H1 (cell line): ENCODE data around the gene CHAC1. TPM values are rescaled to one million over a fixed set of nuclear protein-coding genes. Genes with fewer than 3 reads are reported as not detected.
A peak's percentile ranks its signal among the peaks of the same experiment; 100 is the strongest.

Experiments
- CTCF ChIA-PET: fragments of 300-600 bp; sonication (Branson Sonifier 250); formaldehyde crosslinking; loops from one replicate; lab custom pipeline; 2021; ENCODE audit not compliant: partially characterized antibody; lab: Charles Lee
- POLR2A ChIA-PET: fragments of 300-600 bp; sonication (Branson Sonifier 250); formaldehyde crosslinking; loops from one replicate; lab custom pipeline; 2021; ENCODE audit warnings: inconsistent platforms; ENCODE audit not compliant: partially characterized antibody; lab: Charles Lee
- DNase-seq, 2 experiments: peaks; one replicate each; pipeline versions ENCODE4 v3.0.0 to v3.0.0-alpha.2; 2010 to 2022; ENCODE audit warnings: low spot score in 2 of 2, low read depth in 1 of 2, mixed read lengths in 1 of 2
- FAIRE-seq: peaks from 2 replicates; lab custom pipeline; 2011; peaks lifted over from hg19 to GRCh38; lab: Jason Lieb, UNC
- H2AFZ ChIP-seq: 2 replicates; pipeline ENCODE4 v1.8.1; 2012; ENCODE audit warnings: low read length, inconsistent platforms
- H2AK5ac ChIP-seq: 2 replicates; pipeline ENCODE4 v1.6.1; 2013; ENCODE audit warnings: low read depth, low read length
- H2BK120ac ChIP-seq: replicated peaks from 2 replicates; pipeline ENCODE3; 2013; ENCODE audit warnings: low read depth, low read length, inconsistent platforms
- H2BK12ac ChIP-seq: 2 replicates; pipeline ENCODE4 v1.6.1; 2013; ENCODE audit warnings: low read depth, low read length
- H2BK15ac ChIP-seq: 2 replicates; pipeline ENCODE4 v1.6.1; 2013; ENCODE audit warnings: low read length
- H2BK20ac ChIP-seq: 2 replicates; pipeline ENCODE4 v1.6.1; 2013; ENCODE audit warnings: low read length
- H2BK5ac ChIP-seq: 2 replicates; pipeline ENCODE4 v1.6.1; 2013; ENCODE audit warnings: low read depth, low read length
- H3K14ac ChIP-seq: 2 replicates; pipeline ENCODE4 v1.6.1; 2013; ENCODE audit warnings: inconsistent platforms; ENCODE audit not compliant: insufficient read length
- H3K18ac ChIP-seq: 2 replicates; pipeline ENCODE4 v1.6.1; 2013; ENCODE audit warnings: low read length; ENCODE audit errors: extremely low read depth
- H3K23ac ChIP-seq: 2 replicates; pipeline ENCODE4 v1.6.1; 2013; ENCODE audit warnings: inconsistent platforms; ENCODE audit not compliant: insufficient read length
- H3K23me2 ChIP-seq: 2 replicates; pipeline ENCODE4 v1.6.1; 2013; ENCODE audit warnings: low read depth, low read length
- H3K27ac ChIP-seq: 2 replicates; pipeline ENCODE4 v1.6.1; 2011; ENCODE audit warnings: low read depth, low read length, inconsistent platforms
- H3K27me3 ChIP-seq, 4 experiments: replicated peaks in 1 of 4; 1 replicate in 1 of 4; 2 replicates in 3 of 4; pipeline versions ENCODE4 v1.6.1 to v1.8.1; 2011 to 2013; ENCODE audit warnings: low read length in 3 of 4, mild to moderate bottlenecking in 3 of 4, inconsistent platforms in 2 of 4, mixed read lengths in 2 of 4, moderate library complexity in 1 of 4; ENCODE audit not compliant: control insufficient read depth in 3 of 4, insufficient read depth in 3 of 4; ENCODE audit errors: extremely low read depth in 1 of 4
- H3K36me3 ChIP-seq, 4 experiments: 2 replicates each; pipeline versions ENCODE4 v1.6.1 to v1.8.1; 2011 to 2013; ENCODE audit warnings: mild to moderate bottlenecking in 4 of 4, low read length in 3 of 4, moderate library complexity in 2 of 4, control low read depth in 1 of 4, inconsistent platforms in 1 of 4; ENCODE audit not compliant: insufficient read depth in 4 of 4, control insufficient read depth in 2 of 4
- H3K4ac ChIP-seq: replicated peaks from 2 replicates; pipeline ENCODE3; 2013; ENCODE audit warnings: low read length, low read depth, mixed read lengths, inconsistent platforms; ENCODE audit not compliant: insufficient read length
- H3K4me1 ChIP-seq, 4 experiments: replicated peaks in 1 of 4; 1 replicate in 1 of 4; 2 replicates in 3 of 4; pipeline versions ENCODE4 v1.6.1 to v1.8.1; 2011 to 2013; ENCODE audit warnings: low read length in 3 of 4, inconsistent platforms in 2 of 4, mixed read lengths in 1 of 4; ENCODE audit not compliant: insufficient read depth in 4 of 4, control insufficient read depth in 3 of 4
- H3K4me2 ChIP-seq, 2 experiments: 2 replicates each; pipeline versions ENCODE4 v1.6.1 to v1.8.1; 2011 to 2013; ENCODE audit warnings: low read depth in 2 of 2, low read length in 2 of 2, control low read depth in 1 of 2, inconsistent platforms in 1 of 2, mild to moderate bottlenecking in 1 of 2; ENCODE audit not compliant: insufficient read depth in 1 of 2
- H3K4me3 ChIP-seq, 4 experiments: fragments of 200-600, 300-600 bp in 1 of 4; sonication (generic), shearing (Covaris generic), sonication (Bioruptor Twin) in 1 of 4; 2 replicates each; pipeline versions ENCODE4 v1.5.1 to v1.8.1; 2011 to 2016; ENCODE audit warnings: low read length in 4 of 4, low read depth in 3 of 4, control low read depth in 2 of 4, inconsistent platforms in 2 of 4, mild to moderate bottlenecking in 2 of 4, mixed read lengths in 1 of 4, moderate library complexity in 1 of 4; ENCODE audit not compliant: insufficient read depth in 2 of 4; ENCODE audit errors: extremely low read depth in 1 of 4
- H3K56ac ChIP-seq: replicated peaks from 2 replicates; pipeline ENCODE3; 2013; ENCODE audit warnings: low read depth, mild to moderate bottlenecking, mixed read lengths, low read length, inconsistent platforms; ENCODE audit not compliant: insufficient read length
- H3K79me1 ChIP-seq: 2 replicates; pipeline ENCODE4 v1.6.1; 2013; ENCODE audit warnings: low read depth, low read length, control low read depth
- H3K79me2 ChIP-seq, 2 experiments: 2 replicates each; pipeline versions ENCODE4 v1.6.1 to v1.8.1; 2012 to 2013; ENCODE audit warnings: low read length in 2 of 2, mild to moderate bottlenecking in 2 of 2, inconsistent platforms in 1 of 2; ENCODE audit not compliant: insufficient read depth in 2 of 2, control insufficient read depth in 1 of 2
- H3K9ac ChIP-seq, 4 experiments: replicated peaks in 1 of 4; 1 replicate in 1 of 4; 2 replicates in 3 of 4; pipeline versions ENCODE4 v1.6.1 to v1.8.1; 2011 to 2013; ENCODE audit warnings: low read depth in 3 of 4, low read length in 3 of 4, control low read depth in 2 of 4, mild to moderate bottlenecking in 2 of 4, moderate library complexity in 2 of 4, inconsistent platforms in 1 of 4; ENCODE audit errors: extremely low read depth in 1 of 4
- H3K9me3 ChIP-seq, 2 experiments: 2 replicates each; pipeline versions ENCODE4 v1.6.1 to v1.8.1; 2012 to 2013; ENCODE audit warnings: mild to moderate bottlenecking in 2 of 2, moderate library complexity in 2 of 2, control low read depth in 1 of 2, inconsistent platforms in 1 of 2, low read depth in 1 of 2, low read length in 1 of 2, mixed read lengths in 1 of 2; ENCODE audit not compliant: insufficient read depth in 2 of 2
- H4K20me1 ChIP-seq, 2 experiments: replicated peaks in 1 of 2; 2 replicates each; pipeline versions ENCODE3 to v1.8.1; 2011 to 2013; ENCODE audit warnings: inconsistent platforms in 2 of 2, low read length in 2 of 2, mild to moderate bottlenecking in 1 of 2; ENCODE audit not compliant: insufficient read depth in 2 of 2, control insufficient read depth in 1 of 2
- H4K5ac ChIP-seq: 2 replicates; pipeline ENCODE4 v1.6.1; 2013; ENCODE audit warnings: low read length, low read depth, mixed read lengths, inconsistent platforms; ENCODE audit not compliant: insufficient read length
- H4K8ac ChIP-seq: 2 replicates; pipeline ENCODE4 v1.8.0; 2013; ENCODE audit warnings: mild to moderate bottlenecking, moderate library complexity, low read length, inconsistent platforms; ENCODE audit not compliant: insufficient read depth; ENCODE audit errors: extremely low read depth
- H4K91ac ChIP-seq: replicated peaks from 2 replicates; pipeline ENCODE3; 2013; ENCODE audit warnings: low read length, mixed read lengths, inconsistent platforms; ENCODE audit not compliant: insufficient read length
- BACH1 ChIP-seq: IDR thresholded peaks from 2 replicates; pipeline ENCODE4 v1.6.1; 2012; ENCODE audit warnings: low read length, improper control_type of control experiment
- CTBP2 ChIP-seq: IDR thresholded peaks from 2 replicates; pipeline ENCODE4 v1.7.0; 2011; ENCODE audit warnings: borderline replicate concordance, mild to moderate bottlenecking, moderate library complexity, mixed read lengths, low read length; ENCODE audit not compliant: insufficient read depth, insufficient read length
- EZH2 ChIP-seq: fragments of 200-600 bp; sonication (generic); IDR thresholded peaks from 2 replicates; pipeline ENCODE4 v1.7.1; 2012; ENCODE audit warnings: low read depth, mild to moderate bottlenecking, moderate library complexity, low read length, inconsistent platforms; ENCODE audit not compliant: severe bottlenecking
- GABPA ChIP-seq: IDR thresholded peaks from 2 replicates; pipeline ENCODE4 v1.6.1; 2011; ENCODE audit warnings: mild to moderate bottlenecking, low read length, moderate library complexity, borderline replicate concordance; ENCODE audit not compliant: insufficient read depth
- GTF2F1 ChIP-seq: IDR thresholded peaks from 2 replicates; pipeline ENCODE4 v1.6.1; 2012; ENCODE audit warnings: low read depth, low read length, improper control_type of control experiment, borderline replicate concordance
- KDM5A ChIP-seq: fragments of 200-600 bp; IDR thresholded peaks from 2 replicates; pipeline ENCODE4 v1.7.1; 2012; ENCODE audit warnings: mild to moderate bottlenecking, low read length, inconsistent platforms, mixed read lengths
- POU5F1 ChIP-seq: IDR thresholded peaks from 2 replicates; pipeline ENCODE4 v1.6.1; 2011; ENCODE audit warnings: low read depth, mild to moderate bottlenecking, low read length, moderate library complexity
- RAD21 ChIP-seq, 2 experiments: IDR thresholded peaks in 1 of 2; conservative IDR thresholded peaks in 1 of 2; 2 replicates each; pipeline ENCODE4 v1.6.1; 2011; ENCODE audit warnings: low read depth in 2 of 2, low read length in 2 of 2, improper control_type of control experiment in 1 of 2, inconsistent platforms in 1 of 2, mild to moderate bottlenecking in 1 of 2, moderate library complexity in 1 of 2
- RNF2 ChIP-seq: fragments of 200-900, 300-1000 bp; sonication (generic); IDR thresholded peaks from 2 replicates; pipeline ENCODE4 v1.7.1; 2016; ENCODE audit warnings: borderline replicate concordance, low read depth, mild to moderate bottlenecking, antibody characterized with exemption, low read length; ENCODE audit not compliant: poor library complexity, severe bottlenecking; ENCODE audit errors: missing control alignments
- SIN3A ChIP-seq, 2 experiments: IDR thresholded peaks in 1 of 2; conservative IDR thresholded peaks in 1 of 2; 2 replicates each; pipeline ENCODE4 v1.6.1; 2011 to 2012; ENCODE audit warnings: low read length in 2 of 2, improper control_type of control experiment in 1 of 2, low read depth in 1 of 2, mild to moderate bottlenecking in 1 of 2
- WGBS, 2 experiments: shearing (Covaris generic) in 1 of 2; methylation state at CpG; one replicate each; pipeline versions ENCODE4 v1.1.6 to v1.1.7; 2013 to 2015; ENCODE audit warnings: low lambda C conversion rate in 2 of 2, mixed read lengths in 2 of 2, inconsistent platforms in 1 of 2, low coverage in 1 of 2, missing lambda C conversion rate in 1 of 2; ENCODE audit not compliant: insufficient replicate concordance in 2 of 2, insufficient coverage in 1 of 2, insufficient read length in 1 of 2; ENCODE audit errors: extremely low coverage in 1 of 2, missing lambda C conversion rate in 1 of 2; 5-methylcytosine and 5-hydroxymethylcytosine counted together
- polyA plus RNA-seq, 7 experiments: library from polyadenylated mRNA; depleted of rRNA in 3 of 7; stranded (reverse) in 5 of 7; unstranded in 2 of 7; fragments of >200 nt in 5 of 7; fragments of 200-250 nt in 2 of 7; gene quantifications; 1 replicate in 5 of 7; 2 replicates in 1 of 7; 4 replicates in 1 of 7; pipeline versions ENCODE4 v1.2.1 to v1.2.3, GENCODE V29; 2011 to 2013; ENCODE audit warnings: missing spikeins in 2 of 7, mixed read lengths in 2 of 7
- total RNA-seq: library from RNA; stranded (reverse); fragmentation: NEBNext Ultra II Directional; extraction: Animal tissue kit (Norgen Biotek cat#: 25700); gene quantifications from 2 replicates; pipeline ENCODE4 v1.2.1, GENCODE V29; 2021

CHAC1 gene
- total and polyA plus RNA-seq, 2 of the 8 experiments (the other 6 are each of a cell fraction or from before 2014, with no cell fraction given): 34.3 to 159 TPM

GRCh38 chr15:40940296-40940801 is 12.9 kb upstream of the CHAC1 start:
- Histone ChIP-seq H2BK5ac (peak overlapping the region; percentile 40; the same call in 1 of the 2 replicates), H2AFZ (no peak overlapping the region), H3K27ac (no peak overlapping the region), H3K27me3 (peaks cover 0 to 30% (median 16%) of the 10 kb centered on the region in 4 experiments; a peak in 6 of 7 replicates), H3K14ac (no peak overlapping the region), H2BK15ac (0 out of 2 replicates have a peak overlapping the region, but pooled peaks have one; percentile 81), H3K18ac (no peak overlapping the region), H3K23ac (no peak overlapping the region), H2AK5ac (peak overlapping the region; percentile 92; the same call in 1 of the 2 replicates), H4K5ac (no peak overlapping the region), H3K23me2 (peaks cover 5% of the 10 kb centered on the region; the same call in 1 of the 2 replicates), H4K8ac (no peak overlapping the region; the same call in 1 of the 2 replicates), H2BK20ac (no peak overlapping the region), H3K4ac (no peak overlapping the region), H4K20me1 (no peaks in the 10 kb centered on the region), H3K4me1 (peaks cover 0 to 28% (median 12%) of the 10 kb centered on the region in 4 experiments; a peak in 6 of 7 replicates), H3K79me2 (no peaks in the 10 kb centered on the region), H2BK12ac (peak overlapping the region; percentile 96; the same call in 1 of the 2 replicates), H3K9ac (peak overlapping the region in 1 of 4 experiments; percentile 13; a peak in 1 of 7 replicates), H3K56ac (no peak overlapping the region), H3K4me2 (peak overlapping the region in 1 of 2 experiments; percentile 64; a peak in 1 of 4 replicates), H3K4me3 (no peak overlapping the region), H2BK120ac (no peak overlapping the region), H4K91ac (no peak overlapping the region), H3K36me3 (no peaks in the 10 kb centered on the region), H3K9me3 (no peaks in the 10 kb centered on the region), H3K79me1 (no peaks in the 10 kb centered on the region)
- DNase-seq (no peak), FAIRE-seq (no peak)
- ChIA-PET POLR2A (interaction anchor here (0.9 to 43.8 kb wide), 4 partner anchors 4 to 67 kb away, joined by 3 to 1505 read pairs (median 756); partner anchors contain the start of genes CHAC1, DLL4 and RHOV), CTCF (interaction anchor here (0.6 to 33.1 kb wide), 17 partner anchors 12 to 957 kb away, joined by 3 to 590 read pairs (median 7); partner anchors contain the start of genes CHAC1, DLL4 and VPS18)
- 92% methylated on average over 15 of the region's 15 CpGs; no CpG with 5 or more reads in 1 of the 2 experiments for WGBS, 2 experiments
- TF ChIP-seq RNF2: no peak
- TF ChIP-seq POU5F1: no peak
- TF ChIP-seq GTF2F1: no peak
- TF ChIP-seq GABPA: no peak
- TF ChIP-seq BACH1: no peak
- no peak for TF ChIP-seq SIN3A (conservative IDR thresholded peaks at IDR 0.05 in 1 of 2, IDR thresholded peaks at IDR 0.05 in 1 of 2; ENCODE audit: low read depth in 1 of 2, low read length in 2 of 2)
- TF ChIP-seq KDM5A: no peak
- TF ChIP-seq RAD21 (IDR thresholded peaks at IDR 0.05 in 1 of 2, conservative IDR thresholded peaks at IDR 0.05 in 1 of 2; ENCODE audit: low read depth in 2 of 2, low read length in 2 of 2): no peak
- no peak for TF ChIP-seq CTBP2
- no peak for TF ChIP-seq EZH2
